GM18511 (cell line): ENCODE results near the gene CSK.

ENCODE experiments used
- ATAC-seq: cut with Tn5 transposase; IDR thresholded peaks from one replicate; pipeline ENCODE4 v1.9.1; 2021; ENCODE audit warnings: mild to moderate bottlenecking, moderate library complexity; ENCODE audit not compliant: unreplicated experiment

CSK gene

DNA sequence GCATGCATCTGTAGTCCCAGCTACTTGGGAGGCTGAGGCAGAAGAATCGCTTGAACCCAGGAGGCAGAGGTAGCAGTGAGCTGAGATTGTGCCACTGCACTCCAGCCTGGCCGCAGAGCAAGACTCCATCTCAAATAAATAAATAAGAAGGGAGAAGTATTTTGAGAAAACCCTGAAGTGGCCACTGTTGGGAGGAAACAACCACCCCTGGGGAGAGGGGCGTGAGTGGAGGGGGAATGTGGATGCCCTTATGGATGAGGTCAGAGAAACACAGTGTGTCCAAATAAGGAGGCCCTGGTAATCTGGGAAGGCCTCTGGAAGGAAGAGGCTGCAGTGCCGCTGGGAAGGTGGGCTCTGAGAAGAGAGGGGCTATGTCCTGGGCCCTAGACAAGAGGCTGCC, 40.4 kb downstream of the CSK start:
- no peak for ATAC-seq

DNA sequence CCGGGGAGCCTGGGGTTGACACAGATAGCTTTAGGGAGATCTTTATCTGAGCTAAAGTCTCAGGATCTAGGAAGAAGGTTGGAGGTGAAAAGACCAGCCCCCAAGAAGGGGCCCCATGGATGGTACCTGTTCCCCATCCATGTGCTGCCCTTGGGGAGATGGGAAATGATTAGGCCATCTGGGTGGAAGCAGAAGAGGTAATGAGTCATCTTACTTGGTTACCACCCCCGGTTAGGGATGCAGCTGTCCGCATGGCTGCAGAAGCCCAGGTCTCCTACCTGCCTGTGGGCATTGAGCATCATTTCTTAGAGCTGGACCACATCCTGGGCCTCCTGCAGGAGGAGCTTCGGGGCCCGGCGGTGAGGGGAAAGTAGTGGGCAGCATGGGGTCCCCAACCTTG, 41.4 kb downstream of the CSK start:
- ATAC-seq, result no peak

DNA sequence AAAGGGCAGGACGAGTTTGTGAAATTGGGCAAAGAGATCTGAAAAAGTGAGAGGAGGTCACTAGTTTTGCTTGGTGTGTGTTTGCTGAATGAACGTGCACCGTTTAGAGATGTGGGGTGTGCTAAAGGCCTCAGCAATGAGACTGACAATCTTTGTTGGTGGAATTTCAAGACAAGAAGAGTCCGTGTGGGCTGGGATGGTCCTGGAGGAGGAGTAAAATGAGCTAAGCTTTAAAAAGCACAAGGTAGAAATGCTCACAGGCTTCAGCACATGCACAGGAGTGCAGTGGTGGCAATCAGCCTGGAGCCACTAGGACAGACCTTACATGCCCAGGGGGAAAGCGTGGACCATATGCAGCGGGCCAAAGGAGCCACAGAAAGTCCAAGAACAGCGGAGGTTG, 43.1 kb downstream of the CSK start:
- no peak for ATAC-seq

DNA sequence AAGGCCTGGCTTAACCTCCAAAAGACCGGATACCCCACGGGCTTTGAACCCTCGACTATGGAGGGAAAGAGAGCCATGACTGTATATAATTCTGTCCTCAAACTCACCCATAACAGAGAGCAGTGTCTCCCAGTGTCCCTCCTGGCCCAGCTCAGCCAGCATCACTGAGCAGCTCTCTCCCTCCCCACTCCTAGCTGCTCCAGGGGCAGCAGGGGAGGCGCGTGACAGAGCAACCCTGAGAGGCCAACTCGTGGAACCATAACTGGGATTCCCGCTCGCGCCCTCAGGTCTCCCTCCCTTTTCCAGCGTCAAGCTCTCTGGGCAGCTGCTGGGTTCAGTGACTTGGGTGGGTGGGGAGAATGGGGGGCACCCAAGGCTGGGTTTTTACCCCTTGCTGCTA, 44.0 kb downstream of the CSK start:
- ATAC-seq, result no peak

DNA sequence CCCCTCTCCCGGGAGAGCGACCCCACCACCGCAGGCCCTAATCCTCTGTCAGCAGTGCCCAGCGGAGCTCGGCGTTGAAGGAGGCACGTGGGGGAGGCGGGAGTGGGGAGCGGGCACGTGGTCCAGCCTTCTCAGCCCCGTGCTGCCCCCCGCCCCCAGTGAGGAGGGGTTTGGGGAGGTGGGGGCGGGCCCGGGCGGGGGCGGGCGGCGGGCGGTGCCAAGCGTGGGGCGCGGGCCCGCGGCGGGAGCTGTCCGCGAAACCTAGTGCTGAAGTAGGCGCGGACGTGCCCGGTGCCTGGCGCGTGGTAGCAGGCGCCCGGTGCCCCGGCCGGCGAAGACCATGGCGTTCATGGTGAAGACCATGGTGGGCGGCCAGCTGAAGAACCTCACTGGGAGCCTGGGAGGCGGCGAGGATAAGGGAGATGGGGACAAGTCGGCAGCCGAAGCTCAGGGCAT, 44.5 kb downstream of the CSK start, which contains the start of gene CPLX3:
Gene CPLX3 (plus strand): TSS at position 264 of the 456 bp plus-strand sequence. CDS start 77 bp downstream, at position 341.
- no peak for ATAC-seq

DNA sequence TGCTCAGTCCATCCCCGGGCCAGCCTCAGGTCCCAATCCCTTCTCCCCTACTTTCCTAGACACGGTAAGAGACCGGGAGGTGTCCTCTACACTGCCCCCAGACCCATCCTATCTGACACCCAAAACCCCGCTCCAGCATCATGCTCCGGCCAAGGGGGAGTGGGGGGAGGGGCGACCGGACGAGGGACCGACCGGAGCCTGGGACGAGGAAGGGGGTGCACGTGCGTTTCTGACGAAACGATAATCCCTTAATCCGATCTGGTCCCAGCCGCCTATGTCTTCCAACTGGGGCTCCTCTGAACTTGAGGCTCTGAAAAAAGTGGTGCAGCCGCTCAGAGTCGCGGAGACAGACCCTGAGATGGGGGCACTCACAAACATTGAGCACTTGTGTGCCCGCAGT, 45.0 kb downstream of the CSK start:
- no peak for ATAC-seq

DNA sequence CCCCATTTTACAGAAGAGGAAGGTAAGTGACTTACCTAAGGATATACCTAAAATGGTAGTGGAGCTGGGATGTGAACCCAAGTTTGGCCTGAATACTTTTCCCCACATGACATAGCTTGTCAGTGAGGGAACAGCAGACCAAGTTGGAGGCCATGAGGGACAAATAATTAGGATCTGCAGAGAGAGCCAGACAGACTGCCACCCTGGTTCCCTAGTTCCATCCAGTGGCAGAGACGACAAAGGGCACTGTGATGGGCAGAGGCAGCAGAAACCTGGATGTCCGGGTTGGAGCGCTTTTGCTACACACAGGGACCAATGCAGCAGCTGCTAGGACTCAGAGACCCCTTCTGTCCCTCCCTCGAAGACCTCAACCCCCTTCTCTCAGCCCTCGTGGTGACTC, 45.7 kb downstream of the CSK start:
- ATAC-seq, result no peak

DNA sequence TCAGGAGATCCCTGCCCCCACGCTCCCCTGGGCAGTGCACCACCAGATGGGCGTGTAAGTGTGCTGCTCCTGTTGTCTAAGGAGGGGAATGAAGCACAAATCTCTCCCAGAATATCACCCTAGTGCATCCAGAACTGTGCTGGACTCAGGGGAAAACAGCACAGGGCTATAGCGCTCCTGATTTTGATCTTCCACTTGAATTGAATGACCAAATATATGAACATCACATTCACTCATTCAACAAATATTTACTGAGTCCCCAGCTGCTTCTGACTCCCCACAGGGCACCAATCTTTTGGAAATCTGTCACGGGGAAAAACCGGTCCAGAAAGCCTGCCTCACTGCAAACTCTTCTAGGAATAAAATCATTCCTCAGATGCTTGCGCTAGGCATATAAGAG, 47.0 kb downstream of the CSK start:
- ATAC-seq, result no peak

DNA sequence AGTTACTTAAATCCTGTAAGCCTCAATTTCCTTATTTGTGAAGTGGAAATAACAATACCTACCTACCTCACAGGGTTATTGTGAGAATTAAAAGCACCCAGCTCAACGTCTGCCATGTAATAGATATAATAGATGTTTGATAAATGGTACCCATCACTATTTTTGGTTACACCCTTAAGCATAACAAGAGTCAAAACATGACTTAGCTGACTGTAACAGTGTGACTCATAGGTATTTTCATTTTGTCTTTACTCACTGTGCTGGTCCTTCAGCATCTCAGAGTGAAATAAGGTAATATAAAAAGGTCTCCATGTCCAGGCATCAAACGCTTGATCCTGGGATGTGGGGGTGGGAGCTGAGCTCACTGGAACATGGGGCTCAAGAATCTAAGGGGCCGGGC, 47.6 kb downstream of the CSK start:
- no peak for ATAC-seq

DNA sequence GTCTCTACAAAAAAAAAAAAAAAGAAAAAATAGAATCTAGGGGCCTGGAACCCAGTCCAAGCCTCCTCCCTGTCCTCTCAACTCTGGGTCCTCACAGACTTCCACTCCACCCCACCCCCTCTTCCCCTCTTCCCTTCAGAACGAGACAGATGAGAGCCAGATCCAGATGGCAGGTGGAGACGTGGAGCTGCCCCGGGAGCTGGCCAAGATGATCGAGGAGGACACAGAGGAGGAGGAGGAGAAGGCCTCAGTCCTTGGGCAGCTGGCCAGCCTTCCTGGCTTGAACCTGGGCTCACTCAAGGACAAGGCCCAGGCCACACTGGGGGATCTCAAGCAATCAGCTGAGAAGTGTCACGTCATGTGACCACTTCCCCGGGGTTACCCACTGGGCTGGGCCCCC, 48.1 kb downstream of the CSK start:
- ATAC-seq, result no peak

DNA sequence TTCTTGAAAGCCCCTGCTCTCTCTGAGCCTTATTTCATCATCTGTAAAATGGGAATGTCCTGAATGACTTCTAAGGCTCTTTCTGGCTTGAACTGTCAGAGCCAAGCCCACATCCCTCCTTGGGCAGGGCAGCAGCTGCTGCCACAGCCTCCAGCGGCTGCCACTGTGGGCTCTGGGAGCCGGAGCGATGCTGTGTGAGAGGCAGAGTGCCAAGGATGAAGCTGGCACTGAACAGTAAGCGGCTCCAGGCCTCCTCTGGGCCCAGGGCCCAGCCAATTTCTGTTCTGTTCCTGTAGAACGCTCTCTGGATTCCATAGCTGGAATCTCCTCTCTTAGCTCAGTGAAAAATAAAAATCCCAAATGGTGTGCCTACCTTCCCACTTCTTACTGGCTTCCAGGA, 49.0 kb downstream of the CSK start:
- no peak for ATAC-seq

DNA sequence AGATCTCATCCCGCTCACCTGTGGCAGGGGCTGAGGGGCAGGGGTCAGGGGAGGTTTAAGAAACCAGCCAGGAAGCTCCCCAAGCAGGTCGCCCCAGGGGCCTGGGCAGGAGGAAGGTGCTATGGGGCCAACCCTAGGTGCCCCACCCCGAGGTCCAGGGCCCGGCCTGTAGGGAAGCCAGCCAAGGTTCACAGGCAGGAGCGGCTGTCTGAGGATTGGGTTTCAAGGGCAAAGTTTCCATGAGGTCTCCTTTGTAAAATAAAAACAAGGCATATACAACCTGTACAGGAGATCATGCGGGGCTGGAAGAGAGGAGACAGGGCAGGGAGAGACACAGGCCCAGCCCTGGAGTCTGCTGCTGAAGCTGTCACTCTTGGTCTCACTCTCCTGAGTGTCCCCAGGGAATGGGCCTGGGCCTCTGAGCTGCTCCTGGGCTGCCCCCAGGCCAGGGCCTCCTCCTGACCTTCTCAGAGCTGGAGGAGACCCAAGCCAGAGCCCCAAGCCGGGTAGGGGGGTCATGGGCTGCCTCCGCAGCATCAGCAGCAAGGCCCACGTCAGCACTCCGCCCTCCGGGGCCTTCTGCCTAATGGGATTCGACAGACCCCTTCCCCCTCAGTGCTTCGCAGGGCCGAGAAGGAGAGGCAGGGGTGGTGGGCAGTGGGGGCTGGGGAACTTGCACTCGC, 50.1 kb downstream of the CSK start:
- ATAC-seq, result no peak

DNA sequence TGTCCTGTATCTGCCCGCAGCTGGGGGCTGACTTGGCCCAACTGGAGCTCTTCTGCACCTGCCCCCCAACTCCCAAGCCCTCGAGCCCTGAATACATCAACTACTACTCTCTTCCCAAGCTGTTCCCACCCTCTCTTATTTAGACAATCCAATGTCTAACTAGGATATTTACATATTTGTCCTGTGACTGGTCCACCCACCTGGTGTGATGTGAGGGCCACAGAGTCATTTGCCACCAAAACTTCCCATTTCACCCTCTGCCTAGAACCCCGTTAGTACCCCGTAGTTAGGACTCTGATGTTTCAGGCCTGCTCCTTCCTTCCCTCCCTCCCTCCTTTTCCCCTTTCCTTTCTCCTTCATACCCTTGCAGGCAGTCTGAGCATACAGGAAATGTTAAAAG, 50.9 kb downstream of the CSK start:
- no peak for ATAC-seq

DNA sequence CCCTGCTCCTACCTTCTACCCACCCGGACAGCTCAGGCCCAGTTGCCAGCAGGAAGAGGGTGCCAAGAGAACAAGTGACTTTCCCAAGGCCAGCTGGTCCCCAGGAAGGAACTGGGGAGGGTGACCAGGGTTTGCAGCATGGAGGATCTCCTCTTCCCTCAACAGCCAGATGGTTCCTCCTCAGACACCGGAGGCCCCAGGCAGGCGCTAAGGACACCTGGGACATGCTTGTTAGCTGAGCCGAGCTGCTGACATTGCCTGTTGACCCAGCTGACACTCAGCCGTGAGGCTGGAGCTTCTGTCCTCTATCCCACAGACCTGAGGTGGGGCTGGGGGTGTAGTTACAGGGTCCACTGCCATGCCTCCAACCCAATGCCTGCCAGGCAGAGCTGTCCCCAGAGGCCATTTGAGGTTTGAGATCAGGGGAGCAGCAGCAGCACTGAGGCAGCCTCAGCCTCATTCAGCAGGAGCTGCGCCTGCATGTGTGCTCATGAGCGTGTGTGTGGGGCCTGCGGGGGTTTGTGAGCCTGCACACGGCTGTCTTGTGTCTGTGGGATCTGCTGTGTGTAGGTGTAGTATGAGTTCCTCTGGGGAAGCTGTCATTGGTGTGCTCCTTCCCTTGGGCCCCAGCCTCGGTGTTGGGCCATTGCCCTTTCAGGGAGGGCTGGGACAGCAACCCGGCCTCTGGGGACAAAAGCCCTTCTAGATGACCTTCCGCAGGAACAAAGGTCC, 51.7 kb downstream of the CSK start:
- ATAC-seq, result no peak

DNA sequence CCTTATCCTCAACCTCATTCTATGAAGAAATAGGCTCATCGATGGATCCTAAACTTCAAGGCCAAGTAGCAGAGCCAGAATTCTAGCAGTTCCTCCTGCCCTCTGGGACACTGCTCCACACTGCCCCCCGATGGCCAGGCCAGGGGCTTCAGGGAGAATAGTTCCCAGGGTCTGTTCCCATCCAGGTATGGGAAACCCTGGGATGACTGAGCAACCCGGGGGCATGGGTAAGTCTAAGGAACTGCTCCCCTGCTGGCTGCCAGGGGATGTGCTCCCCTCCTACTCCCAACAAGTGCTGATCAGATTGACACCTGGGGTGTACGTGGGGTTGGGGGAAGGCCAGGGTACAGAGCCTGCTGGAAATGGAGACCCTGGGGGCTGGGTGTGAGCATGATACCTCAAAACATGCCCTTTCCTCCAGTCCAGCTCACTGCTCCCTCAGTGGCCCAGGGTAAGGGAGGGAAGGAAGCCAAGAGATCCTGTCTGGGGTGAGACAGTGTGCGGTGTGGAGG, 53.5 kb downstream of the CSK start:
- ATAC-seq, result no peak

DNA sequence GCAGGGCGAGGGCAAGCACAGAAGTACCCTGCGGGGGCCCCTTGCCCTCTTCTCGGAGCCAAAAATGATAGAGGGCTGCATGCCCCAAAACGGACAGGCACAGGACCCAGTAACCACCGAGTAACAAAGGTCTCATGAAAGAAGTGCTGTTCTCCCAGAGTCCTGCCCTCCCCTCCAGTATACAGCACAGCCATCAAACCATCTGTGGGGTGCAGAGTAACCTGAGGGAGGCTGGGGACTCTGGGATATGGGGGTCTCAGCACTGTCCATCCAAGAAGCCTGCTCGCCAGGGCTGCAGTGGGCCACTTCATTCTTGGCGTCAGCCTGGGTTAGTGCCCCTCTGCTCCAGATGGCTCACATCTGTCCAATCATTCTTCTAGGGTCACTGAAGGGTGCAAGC, 55.0 kb downstream of the CSK start:
- ATAC-seq, result no peak

DNA sequence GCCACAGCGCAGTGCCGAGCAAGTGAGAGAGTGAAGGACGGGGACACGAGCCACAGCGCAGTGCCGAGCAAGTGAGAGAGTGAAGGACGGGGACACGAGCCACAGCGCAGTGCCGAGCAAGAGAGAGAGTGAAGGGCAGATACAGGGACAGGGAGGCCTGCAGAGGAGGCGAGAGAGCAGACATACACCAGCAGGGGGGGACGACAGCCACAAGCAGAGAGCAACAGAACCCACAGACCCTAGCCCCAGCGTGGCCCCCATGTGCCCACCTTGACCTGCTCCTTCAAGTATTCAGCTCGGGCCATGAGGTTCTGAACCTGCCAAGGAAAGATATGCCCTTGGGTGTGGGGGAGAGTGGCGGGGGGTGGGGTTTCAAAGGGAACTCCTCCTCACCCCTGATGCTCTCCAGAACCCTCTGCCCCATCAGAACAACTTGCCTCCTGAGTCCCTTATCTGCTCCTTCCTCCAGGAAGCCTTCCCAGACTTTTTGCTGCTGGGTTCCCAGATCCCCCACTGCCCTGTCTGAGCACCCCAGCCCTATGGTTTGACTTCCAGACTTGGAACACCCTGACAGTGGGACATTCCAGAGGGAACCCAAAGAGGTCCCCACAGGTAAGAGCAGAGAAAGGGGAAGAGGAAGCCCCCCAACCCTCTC, 55.7 kb downstream of the CSK start:
- no peak for ATAC-seq

DNA sequence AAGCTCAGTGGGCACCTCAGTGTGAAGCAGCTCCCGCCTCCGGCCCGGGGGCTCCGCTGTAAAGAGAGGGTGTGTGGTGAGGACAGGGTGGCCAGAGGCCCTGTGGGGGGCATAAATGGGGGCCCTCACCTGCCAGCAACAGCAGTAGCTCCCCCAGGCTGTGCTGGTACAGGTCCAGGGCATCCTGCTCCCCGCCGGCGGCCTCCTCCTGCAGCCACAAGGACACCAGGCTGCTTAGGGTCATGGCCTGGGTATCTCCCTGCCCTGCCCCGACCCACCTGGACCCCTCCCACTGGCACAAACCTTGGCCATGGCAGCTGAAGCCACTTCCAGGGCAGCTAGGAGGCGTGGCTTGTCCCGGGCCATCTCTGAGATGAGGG, 56.2 kb downstream of the CSK start:
- no peak for ATAC-seq

DNA sequence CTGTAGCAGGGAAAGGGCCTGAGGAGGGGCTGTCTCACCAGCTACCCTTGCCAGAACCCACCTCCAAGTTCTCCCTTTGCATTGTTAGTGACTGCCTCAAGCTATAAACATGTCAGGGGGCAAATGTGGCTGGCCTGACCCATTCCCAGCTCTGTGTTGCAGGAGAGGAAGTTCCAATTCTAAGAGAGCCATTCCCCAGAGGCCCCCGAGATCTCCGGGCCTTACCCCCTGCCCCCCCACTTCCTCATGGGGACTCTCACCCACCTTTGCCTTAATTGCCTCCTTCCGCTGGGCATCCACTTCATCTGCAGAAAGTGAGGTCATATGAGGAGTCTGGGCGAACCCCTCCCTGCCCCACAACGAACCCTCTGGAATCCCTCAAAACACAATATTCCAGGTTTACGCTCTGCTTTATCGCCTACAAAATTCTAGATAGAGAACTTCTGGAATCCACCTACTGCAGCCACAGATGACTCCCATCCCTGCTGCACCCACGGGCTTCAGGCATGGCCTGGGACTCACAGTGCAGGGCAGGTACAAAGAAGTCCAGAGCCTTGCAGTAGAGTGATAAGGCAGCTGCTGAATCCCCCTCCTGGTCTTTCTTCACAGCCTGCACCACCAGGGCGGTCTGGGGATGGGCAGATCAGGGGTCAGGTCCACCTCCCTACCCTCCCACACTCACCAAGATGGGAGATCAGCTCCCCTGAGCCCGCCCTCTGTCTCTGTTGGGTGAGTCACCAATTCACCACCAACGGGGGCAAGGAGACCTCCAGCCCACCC, 57.1 kb downstream of the CSK start:
- no peak for ATAC-seq

DNA sequence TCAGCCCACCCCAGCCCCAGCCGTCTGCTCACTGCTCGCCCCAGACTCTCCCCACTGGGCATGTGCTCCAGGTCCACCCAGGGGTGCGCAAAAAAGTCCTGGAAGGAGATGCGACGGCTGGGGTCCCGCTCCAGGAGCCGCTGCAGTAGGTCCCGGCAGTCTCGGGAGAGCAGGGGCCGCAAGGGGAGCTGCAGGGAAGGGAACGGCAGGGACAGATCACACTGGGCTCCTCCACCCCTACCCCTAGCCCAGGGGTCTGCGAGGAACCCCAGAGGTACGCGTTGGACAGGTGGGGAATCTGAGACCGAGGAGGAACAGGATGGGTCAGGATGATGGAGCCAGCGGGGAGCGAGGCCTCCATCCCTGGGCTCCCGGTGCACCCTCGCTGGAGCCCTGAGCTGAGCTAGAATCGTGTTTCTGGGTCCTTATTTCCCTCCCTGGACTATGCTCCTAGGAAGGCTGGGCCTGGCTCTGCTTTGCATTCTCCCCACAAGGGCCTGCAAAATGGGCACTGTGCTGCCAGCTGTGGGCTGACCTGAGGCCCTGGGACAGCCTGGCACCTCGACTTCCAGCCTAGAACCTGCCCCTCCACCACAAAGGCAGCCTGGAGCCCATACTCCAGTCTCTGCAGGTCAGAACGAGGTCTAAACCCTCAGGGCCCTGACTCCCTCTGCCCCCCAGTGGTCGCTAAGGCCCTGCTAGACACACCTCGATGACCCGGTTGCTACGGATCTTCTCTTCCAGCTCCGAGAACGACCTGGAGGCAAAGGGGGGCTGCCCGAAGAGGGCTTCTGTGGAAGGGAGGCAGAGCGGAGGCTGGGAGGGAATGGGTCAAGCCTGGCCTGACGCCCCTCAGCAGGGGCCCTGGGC, 57.9 kb downstream of the CSK start:
- ATAC-seq, result no peak
